ENCODE results near the gene SPO11. TPM values are rescaled to one million over a fixed set of nuclear protein-coding genes. Genes with fewer than 3 reads are reported as not detected.

Gene SPO11
- total RNA-seq, 1 donor from 2014 or later, result not detected

DNA sequence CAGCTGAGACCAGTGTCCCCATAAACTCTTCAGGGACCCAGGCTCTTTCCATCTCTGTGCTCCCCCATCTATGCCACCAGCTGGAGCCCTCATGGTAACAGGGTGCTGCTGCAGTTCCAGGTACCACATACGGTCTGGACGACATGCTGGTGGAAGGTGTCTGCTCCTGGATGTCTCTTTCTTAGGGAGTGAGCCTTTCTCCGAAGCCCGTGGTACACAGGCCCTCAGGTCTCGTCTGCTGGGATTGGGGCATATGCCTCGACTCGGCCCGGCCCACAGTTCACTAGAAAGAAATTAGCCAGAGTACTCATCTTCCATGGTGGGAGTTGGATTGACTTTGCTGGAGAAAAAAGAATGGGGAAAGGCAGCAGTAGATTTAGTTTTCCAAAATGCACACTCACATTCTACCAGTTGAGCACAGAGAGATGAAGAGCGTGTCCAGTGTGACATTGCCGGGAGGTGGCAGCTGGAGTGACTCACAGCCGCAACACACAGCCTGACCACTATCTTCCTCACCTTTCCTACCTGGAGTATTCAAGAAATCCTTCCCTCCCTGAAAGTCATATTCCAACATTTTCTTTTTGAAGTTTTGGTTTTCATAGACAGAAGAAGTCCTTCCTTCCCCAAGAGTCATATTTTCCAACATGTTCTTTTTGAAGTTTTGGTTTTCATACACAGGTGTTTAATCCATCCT lies 18.6 kb upstream of the SPO11 start:
- no peak for DNase-seq (ENCODE audit: low read depth in 2 of 2)

DNA sequence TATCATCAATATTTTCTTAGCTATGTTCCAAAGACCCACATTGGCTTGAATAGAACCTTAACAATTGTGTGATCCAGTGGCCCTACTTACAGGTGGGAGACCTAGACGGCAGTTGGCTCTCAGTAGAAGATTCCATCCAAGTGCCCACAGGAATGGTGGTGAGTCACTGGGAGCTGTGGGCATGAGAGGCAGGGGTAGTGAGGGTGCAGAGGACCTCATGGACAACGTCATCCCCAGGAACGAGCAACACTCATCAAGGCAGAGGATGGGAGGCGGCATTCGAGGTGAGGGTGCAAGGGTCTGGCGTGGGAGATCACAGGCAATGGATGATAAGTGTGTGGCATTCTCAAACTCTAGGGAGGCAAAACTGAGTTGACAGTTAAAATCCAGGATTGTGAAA lies 17.5 kb upstream of the SPO11 start:
- DNase-seq (ENCODE audit: low read depth in 2 of 2), result no peak

DNA sequence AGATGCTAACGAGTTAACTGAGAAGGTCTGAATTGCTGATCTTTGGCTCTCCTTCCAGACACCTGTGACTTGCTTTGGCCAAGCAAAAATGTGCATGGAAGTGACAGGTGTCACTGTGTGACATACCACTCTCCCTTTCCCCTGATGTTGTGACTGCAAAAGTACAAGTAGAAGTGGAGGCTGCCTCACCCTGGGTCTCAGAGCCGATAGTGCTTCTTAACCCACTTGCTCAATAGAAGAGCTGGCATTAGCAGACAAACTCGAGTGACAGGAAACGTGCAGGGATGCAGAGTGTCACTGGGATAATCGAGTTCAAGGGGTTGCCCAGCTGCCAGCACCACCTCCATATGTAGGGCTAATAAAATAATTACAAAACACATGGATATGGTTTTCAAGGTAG lies 16.4 kb upstream of the SPO11 start:
- DNase-seq (ENCODE audit: low read depth in 2 of 2), result no peak

DNA sequence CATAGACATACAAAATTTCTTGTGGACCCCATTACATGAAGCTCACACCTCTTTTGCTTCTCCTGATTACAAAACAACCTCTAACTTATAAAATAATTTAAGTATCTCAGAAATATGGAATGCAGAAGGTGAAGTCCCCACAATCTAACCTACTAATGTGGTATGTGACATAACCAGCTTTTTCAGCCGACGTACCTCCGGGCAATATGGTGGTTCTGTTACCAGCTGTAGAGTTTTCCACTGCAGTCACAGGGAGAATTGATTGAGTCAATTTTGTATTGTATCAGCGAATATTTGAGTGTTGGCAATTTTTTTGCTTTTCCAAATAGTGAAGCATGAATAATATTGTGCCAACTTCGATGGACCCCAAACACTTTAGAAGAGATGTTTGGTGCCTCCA lies 15.7 kb upstream of the SPO11 start:
- DNase-seq (ENCODE audit: low read depth in 2 of 2), result no peak

DNA sequence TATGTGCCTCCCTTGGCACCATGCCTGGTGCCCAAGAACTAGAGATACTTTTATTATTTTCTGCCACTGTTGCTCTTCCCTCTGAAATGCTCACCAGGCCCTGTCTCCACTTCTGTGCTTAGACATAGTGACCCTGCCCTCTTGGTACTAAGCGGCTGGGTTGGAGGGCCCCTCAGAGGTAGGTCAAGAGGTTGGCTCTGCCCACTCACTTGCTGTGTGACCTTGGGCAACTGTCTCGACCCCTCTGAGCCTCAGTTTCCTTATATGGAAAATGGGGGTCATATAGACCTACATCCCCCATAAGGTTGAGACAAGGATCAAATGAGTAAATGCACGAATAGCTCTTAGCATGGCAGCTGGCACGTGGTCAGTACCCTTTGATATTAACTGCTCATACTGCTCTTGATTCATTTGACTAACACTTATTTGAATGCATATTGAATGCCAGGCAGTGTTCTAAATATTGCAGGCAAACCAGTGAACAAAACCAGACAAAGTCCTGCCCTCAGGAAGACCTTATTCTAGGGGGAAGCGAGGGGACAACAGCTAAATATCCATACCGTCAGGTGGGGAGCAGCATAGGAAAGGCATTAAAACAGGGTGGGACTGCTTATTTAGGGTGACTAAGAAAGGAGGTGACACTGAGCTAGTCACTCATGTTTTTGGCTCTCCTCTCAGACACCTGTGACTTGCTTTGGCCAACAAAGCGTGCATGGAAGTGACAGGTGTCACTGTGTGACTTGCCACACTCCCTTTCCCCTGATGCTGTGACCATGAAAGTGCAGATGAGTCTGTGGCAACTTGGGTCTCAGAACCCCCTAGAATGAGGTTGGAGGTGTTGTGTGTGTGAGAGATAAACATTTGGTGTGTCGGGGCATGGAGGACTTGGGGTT lies 14.3 kb upstream of the SPO11 start:
- DNase-seq (ENCODE audit: low read depth in 2 of 2), result no peak

DNA sequence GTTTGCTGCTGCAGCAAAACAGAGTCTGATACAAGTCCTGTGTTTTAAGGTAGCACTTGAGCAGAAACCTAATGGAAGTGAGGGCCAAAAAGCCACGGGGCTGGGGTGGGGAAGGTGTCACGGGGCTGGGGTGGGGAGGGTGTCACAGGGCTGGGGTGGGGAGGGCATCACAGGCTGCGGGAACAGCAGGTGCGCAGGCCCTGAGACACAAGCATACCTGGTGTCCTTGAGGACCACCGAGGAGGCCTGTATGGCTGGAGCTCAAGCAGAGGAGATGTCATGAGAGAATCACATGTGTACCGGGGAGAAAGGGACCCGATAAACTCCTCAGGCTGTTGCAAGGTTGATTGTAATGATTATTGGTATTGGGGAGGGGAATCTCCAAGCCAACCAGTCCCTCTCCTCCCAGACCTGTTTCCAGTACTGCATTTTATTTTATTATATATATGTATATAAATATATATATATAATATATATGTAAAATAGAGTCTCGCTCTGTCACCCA lies 13.6 kb upstream of the SPO11 start:
- DNase-seq (ENCODE audit: low read depth in 2 of 2), result no peak

DNA sequence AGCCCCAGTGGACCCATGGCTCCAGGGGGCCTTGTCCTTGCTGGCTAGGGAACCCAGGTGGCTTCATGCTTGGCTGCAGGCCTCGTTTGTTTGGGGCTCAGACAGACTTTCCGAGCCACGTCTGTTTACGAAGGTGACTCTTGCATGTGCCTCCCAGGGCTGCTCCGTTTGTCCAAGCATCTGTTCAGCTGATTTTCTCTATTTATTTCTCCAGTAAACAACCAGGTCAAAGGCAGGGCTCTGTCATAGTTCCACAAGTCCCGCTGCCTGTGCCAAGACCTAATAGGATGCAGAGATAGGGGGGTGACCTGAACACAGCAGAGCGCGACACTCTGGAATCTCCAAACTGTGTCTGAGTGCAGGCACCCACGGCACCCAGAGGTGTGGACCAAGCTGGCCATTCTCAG lies 12.8 kb upstream of the SPO11 start:
- DNase-seq (ENCODE audit: low read depth in 2 of 2), result no peak

DNA sequence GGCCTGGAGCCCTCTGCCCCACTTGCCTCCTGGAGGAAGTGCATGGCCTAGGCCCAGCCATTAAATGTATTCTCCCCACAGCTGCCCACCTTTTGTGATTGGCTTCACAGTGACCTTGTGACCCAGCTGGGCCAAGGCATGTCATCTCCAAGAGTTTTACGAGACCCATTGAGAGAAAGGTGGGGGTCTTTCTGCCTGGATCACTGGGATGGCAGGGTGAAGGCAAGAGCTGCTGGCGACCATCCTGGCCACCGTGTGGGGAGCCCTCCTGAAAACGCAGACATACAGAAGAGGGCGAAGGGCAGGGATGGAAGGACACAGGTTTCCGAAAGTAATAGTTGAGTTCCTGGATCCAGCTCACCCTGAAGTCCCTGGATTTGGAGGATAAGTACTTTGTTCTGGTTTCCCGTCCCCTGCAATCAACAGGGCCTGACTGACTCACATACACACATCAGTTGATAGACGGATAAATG lies 12.3 kb upstream of the SPO11 start:
- DNase-seq (ENCODE audit: low read depth in 2 of 2), result no peak

DNA sequence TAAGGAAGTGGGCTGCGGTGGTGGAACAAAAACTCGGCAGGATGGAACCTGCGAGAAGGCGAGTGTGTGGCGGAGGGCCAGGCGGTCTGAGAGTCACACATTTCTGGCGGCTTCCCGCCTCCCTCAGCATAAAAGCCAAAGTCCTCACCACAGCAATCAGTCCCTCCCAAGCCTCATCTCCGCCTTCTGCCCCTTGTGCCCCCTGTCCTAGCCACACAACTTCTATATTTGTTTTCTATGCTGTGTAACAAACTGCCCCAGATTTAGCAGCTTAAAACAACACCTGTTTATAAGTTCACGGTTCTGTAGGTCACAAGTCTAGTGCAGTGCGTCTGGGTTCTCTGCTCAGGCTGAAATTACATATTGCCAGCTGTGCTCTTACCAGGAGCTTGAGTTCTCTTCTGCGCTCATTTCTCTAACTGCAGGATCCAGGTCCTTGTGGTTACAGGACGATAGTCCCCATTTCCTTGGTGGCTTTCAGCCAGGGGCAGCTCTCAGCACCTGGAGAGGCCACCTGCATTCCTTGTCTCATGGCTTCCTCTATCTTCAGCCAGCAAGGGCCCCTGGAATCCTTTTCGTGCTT lies 11.7 kb upstream of the SPO11 start:
- DNase-seq (ENCODE audit: low read depth in 2 of 2), result no peak

DNA sequence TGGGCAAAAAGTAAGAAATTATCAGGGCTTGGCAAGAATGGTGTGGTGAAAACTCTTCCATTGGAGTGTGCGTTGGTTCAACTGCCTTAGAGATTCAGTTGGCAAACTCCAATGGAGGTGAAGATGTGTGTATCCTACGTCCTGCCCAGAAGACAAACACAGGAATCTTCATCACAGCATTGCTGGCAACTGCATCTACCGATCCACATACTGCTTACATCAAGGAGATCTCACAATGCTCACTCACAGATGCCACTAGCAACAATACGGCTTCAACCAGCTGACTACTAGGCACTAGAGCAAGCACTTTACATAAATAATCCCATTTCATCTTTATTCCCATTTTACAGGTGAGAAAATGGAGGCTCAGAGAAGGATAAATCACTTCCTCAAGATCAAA lies 10.0 kb upstream of the SPO11 start:
- DNase-seq (ENCODE audit: low read depth in 2 of 2), result no peak

DNA sequence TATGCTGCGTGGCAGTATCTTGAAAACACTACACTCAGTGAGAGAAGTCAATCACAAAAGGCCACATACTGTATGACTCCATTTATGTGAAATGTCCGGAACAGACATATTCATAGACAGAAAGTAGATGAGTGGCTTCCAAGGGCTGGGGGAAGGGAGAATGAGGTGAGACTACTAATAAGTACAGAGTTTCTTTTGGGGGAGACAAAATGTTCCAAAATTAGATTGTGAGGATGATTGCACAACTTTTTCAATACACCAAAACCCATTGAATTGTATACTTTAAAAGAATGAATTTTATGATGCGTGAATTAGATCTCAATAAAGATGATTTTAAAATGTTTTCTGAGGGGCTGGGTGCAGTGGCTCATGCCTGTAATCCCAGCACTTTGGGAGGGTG lies 9.2 kb upstream of the SPO11 start:
- no peak for DNase-seq (ENCODE audit: low read depth in 2 of 2)

DNA sequence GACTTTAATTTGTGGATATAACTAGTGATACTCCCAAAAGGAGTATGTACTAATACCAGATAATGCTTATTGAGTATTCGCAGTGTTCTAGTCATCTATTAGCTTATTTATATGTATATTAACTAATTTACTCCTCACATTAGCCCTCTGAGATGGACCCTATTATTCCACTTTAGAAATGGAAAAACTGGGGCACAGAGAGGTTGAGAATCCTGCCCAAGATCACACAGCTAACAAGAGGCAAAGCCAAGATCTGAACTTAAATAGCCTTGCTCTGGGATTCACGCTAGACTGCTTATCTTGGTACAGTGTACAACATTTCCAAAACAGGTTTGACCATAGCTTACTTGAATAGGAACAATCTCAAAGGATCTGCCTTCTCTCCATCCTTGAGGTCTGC lies 8.5 kb upstream of the SPO11 start:
- no peak for DNase-seq (ENCODE audit: low read depth in 2 of 2)

DNA sequence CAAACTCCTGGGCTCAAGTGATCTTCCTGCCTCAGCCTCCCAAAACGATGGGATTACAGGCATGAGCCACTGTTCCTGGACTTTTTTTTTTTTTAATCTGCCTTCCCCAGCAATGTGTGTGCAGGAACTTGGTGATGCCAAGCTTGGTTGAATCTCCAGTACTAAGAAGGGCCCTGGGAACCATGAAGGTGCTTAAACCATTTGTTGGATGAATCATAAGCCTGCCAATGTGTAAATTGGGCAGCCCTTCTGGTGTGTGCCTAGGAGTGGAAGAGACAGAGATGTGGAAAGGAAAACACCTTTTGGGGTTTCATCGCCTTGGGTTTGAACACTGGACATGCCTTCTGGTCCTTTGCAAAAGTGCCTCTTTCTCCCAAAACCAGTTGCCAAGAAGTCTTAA lies 7.1 kb upstream of the SPO11 start:
- DNase-seq (ENCODE audit: low read depth in 2 of 2), result no peak

DNA sequence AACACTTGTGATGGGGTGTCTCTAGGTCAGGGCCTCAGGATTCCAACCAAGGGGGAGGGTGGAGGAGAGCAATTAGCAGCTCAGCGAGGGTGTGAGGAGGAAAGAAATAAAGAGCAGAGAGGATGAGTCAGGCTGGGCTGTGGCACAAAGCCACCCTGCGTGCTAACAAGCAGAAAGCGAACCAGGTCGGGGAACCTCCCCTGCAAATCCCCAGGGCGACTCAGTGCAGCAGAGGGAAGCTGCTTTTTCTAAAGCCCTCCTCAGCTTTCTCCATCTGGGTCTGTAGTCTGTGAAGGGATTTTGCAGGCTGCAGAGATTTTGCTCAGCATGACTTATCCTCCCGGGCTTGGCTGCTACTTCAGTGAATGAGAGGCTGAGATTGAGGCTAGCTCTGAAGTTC lies 6.6 kb upstream of the SPO11 start:
- no peak for DNase-seq (ENCODE audit: low read depth in 2 of 2)

DNA sequence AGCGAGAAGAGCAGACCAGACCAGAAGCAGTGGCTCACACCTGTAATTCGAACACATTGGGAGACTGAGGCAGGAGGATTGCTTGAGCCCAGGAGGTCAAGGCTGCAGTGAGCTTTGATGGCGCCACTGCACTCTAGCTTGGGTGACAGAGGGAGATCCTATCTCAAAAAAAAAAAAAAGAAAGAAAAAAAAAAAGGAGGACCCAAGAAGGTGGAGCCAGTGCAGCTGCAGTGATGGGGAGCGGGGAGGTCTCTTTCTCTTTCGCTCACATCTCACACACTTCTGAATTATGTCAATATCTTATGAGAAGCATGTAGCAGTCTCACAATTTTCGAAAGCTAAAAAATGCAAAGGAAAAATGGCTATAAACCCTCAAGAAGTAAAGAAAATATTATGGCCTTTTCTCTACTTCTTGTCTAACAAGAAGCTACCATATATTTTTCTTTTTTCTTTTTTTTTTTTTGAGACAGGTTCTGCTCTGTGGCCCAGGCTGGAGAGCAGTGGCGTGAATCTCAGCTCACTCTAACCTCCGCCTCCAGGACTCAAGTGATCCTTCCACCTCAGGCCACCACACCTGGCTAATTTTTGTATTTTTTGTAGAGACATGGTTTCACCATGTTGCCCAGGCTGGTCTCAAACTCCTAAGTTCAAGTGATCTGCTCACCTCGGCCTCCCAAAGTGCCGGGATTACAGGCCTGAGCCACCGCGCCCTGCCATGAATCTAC lies 3.8 kb upstream of the SPO11 start:
- DNase-seq (ENCODE audit: low read depth in 2 of 2), result no peak

DNA sequence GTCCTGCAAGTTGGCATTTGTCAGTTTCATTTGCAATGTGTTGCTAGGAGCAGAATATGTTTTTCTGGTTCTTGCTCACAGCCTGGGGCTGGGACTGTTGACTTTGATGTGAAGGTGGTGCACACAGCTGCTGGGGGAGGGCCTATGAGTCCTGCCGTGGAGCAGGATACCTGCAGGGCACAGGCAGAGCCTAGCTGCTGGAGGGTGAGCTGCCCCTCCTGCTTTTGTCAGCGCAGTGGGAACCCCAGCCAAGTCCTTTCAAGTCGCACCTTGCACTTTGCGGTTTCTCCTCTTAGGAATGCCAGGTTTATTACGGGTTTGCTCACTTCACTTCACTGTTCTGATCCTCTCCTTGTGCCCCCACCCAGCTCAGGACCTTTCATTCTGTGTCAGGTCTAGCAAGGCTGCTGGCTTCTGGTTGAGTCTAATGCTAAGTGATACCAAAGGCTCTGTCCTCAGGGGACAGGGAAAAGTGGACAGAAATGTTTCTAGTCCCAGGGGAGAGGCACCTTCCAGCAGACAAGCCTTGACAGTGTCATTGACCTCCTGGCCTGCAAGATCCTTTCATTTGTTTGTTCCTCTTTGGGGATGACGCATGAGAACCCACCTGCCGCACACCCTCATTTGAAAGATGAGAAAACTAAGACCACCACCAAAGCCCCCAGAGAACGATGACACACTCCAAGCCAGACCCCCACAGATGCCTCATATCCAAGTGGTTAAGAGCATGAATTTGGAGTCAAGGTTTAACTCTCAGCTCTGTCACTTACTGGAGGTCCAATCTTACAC lies 2.7 kb upstream of the SPO11 start:
- DNase-seq (ENCODE audit: low read depth in 2 of 2), result no peak

DNA sequence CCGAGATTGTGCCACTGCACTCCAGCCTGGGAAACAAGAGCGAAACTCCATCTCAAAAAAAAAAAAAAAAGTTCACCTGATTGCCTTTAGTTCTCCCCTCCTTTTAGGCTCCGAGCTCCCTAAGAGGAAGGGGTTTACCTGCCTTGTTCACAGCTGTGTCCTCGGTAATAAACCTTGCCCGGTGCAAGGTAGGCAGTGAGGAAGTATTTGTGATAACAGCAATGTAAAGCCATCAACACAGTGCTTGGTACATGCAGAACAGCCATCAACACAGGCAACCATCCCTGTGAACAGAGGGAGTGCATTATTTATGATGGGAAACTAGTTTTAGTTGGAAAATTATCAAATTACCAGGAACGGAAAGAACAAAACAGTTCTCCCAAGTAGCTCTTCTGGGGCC lies 1.8 kb upstream of the SPO11 start:
- no peak for DNase-seq (ENCODE audit: low read depth in 2 of 2)

DNA sequence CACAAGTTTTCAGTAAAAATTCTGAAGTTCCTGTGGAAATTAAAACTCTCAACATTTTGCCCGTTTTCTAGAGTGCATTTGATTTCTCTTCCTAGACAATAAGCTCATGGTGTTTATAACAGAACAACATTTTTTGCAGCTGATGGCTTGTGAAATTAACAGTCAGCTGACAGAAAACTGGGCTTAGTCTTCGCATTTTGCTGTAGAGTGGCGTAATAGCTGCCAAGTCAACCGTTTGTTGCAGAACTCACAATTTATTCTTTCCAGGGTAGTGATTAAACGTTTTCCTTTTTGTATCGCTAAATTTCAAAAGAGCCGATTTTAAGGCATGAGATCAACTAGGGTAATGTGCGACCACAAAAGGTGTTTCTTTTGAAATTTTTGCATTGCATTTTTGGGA lies 1.4 kb downstream of the SPO11 start:
- no peak for DNase-seq (ENCODE audit: low read depth in 2 of 2)

DNA sequence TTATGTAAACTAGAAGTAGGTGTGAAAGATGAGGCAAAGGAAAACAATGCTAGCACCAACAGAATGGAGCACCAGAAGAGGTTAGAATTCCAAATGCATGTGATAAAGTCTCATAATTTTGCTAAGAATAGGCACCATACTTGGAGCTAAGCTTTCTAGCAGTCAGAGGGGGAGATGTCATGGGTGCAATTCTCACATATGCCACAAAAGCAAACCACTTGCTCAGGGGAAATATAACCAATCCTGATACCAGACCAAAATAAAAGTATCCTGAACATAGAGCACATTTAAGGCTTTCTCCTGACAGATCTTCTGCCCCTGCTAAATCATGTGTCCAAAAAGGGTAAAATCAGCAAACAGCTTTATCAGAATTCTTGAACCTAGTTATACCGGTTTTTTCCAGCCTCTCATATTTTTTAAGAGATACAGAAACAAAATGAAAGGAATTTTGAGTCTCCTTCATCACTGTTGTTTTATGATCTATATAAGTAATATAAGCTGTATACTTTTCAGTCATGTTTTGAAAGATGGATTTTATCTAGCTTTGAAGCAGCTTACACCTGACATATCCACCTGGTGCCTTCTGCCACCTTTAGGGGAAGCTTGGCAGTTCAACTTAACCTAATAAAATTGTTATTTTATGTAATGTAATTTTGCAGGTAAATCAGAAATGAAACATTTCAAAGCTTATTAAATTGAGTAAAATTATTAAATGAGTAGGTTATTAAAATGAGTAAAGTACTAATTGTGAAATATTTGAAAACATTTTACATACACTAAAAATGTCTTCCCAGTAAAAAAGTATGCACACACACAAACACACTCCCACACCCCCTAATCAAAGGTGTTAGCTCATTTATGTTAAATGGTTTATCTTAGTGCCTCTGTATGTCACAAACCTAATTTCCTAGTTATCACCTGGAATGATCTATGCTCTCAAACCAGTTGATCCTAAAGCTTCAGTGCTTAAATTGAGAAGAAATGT lies 2.8 kb downstream of the SPO11 start:
- DNase-seq (ENCODE audit: low read depth in 2 of 2), result no peak

DNA sequence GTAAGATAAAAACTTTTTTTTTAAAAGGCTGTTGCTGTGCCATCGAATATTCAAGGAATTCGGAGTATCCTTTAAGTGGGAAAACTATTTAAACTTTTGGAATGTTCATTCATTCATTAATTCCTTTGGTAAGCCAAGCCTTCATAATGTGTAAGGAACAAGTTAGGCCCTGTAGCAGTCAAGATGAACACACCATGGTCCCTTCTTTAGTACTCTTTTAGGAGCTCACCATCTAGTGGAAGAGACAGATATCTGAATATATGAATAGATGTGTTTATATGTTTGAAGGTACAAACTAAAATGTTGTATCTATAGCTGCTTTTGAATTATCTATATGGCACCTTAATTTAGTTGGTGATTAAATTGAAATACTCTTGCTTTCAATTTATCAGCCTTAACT lies 5.8 kb downstream of the SPO11 start:
- no peak for DNase-seq (ENCODE audit: low read depth in 2 of 2)
